Measurements from ENCODE around the gene C1orf198. TPM values are rescaled to one million over a fixed set of nuclear protein-coding genes. Genes with fewer than 3 reads are reported as not detected.

The C1orf198 gene
- polyA plus RNA-seq, 1 donor (not counting 4 experiments of a cell fraction or from before 2014, with no cell fraction given) = 6.8 TPM

DNA sequence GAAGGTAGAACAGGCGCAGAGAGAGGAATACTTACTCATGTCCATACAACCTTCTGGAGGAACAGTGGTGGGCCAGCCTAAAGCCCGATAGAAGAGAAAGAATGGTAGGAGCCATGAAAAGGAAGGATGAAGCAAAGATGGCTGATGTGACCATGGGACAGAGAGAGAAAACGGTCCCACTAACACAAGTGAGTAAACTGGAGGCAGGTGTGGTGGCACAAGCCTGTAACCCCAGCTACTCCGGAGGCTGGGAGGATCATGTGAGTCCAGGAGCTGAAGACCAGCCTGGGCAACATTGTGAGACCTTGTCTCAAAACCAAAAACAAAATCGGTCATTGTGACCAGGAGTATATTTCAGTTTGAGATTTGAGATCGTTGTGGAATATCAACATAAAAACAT, 49.4 kb downstream of the C1orf198 start:
- DNase-seq (ENCODE audit: low read depth, low spot score) = no peak
- H2AFZ ChIP-seq (ENCODE audit: control insufficient read depth, low read length) = no peak overlapping the region

DNA sequence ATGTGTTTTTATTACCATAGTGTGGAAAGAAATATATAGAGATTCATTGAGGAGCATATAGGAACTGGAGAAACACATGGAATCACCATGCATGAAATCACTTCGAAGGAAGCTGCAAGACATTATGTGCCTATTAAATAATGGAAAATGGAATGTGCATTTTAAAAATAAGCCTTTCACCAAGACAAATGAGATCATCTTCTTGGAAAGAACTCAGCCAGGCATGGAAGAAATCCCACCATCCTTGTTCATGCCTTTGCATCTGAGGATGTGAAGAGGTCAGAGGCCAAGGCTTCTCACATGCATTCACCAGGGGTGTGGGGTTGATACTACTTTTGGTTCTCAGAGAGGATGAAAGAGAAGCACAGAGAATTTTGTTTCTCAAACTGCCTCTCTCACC, 50.0 kb downstream of the C1orf198 start:
- DNase-seq (ENCODE audit: low read depth, low spot score) (no peak), FAIRE-seq (no peak)
- Histone ChIP-seq H3K36me3 (ENCODE audit: control insufficient read depth in 2 of 2, extremely low read depth in 1 of 2, insufficient read depth in 2 of 2, low read length in 2 of 2) (no peaks in the 10 kb centered on the region), H3K9me3 (ENCODE audit: control insufficient read depth, low read depth, low read length) (no peaks in the 10 kb centered on the region), H4K20me1 (ENCODE audit: control insufficient read depth, extremely low read depth, insufficient read depth, low read length) (no peaks in the 10 kb centered on the region), H3K27ac (ENCODE audit: control insufficient read depth, insufficient read depth, low read length) (no peak overlapping the region), H3K4me3 (ENCODE audit: control insufficient read depth in 2 of 3, extremely low read depth in 1 of 3, insufficient read depth in 2 of 3, low read depth in 1 of 3, low read length in 3 of 3) (no peak overlapping the region), H3K79me2 (ENCODE audit: control insufficient read depth, insufficient read depth, low read length) (no peaks in the 10 kb centered on the region), H3K9me1 (ENCODE audit: control insufficient read depth, extremely low read depth, insufficient read depth, low read length) (no peaks in the 10 kb centered on the region), H3K27me3 (ENCODE audit: control insufficient read depth, extremely low read depth, insufficient read depth, low read length) (peaks cover 3% of the 10 kb centered on the region), H3K9ac (ENCODE audit: control insufficient read depth, extremely low read depth, insufficient read depth, low read length) (no peak overlapping the region), H3K4me2 (ENCODE audit: control insufficient read depth, extremely low read depth, insufficient read depth, low read depth, low read length) (no peak overlapping the region), H2AFZ (ENCODE audit: control insufficient read depth, low read length) (no peak overlapping the region), H3K4me1 (ENCODE audit: control insufficient read depth, extremely low read depth, insufficient read depth, low read length) (no peaks in the 10 kb centered on the region)
- dilution Hi-C loops (cut with MboI; ENCODE audit: extremely low pct_ligation_motif_present, low sequenced_read_pairs) = no loop called here
- TF ChIP-seq, protein P1, sequence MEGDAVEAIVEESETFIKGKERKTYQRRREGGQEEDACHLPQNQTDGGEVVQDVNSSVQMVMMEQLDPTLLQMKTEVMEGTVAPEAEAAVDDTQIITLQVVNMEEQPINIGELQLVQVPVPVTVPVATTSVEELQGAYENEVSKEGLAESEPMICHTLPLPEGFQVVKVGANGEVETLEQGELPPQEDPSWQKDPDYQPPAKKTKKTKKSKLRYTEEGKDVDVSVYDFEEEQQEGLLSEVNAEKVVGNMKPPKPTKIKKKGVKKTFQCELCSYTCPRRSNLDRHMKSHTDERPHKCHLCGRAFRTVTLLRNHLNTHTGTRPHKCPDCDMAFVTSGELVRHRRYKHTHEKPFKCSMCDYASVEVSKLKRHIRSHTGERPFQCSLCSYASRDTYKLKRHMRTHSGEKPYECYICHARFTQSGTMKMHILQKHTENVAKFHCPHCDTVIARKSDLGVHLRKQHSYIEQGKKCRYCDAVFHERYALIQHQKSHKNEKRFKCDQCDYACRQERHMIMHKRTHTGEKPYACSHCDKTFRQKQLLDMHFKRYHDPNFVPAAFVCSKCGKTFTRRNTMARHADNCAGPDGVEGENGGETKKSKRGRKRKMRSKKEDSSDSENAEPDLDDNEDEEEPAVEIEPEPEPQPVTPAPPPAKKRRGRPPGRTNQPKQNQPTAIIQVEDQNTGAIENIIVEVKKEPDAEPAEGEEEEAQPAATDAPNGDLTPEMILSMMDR (optimal IDR thresholded peaks at IDR 0.05 in 1 of 3, IDR thresholded peaks at IDR 0.05 in 1 of 3, conservative IDR thresholded peaks at IDR 0.05 in 1 of 3; ENCODE audit: extremely low read depth in 1 of 3, insufficient read depth in 2 of 3, low read length in 3 of 3) = no peak
- TF ChIP-seq EZH2 (IDR thresholded peaks at IDR 0.05; ENCODE audit: low read length) = no peak

More for the DNA sequence above, 49.4 kb downstream of the C1orf198 start:
- Histone ChIP-seq H3K27ac (ENCODE audit: control insufficient read depth, insufficient read depth, low read length) (no peak overlapping the region), H3K9me1 (ENCODE audit: control insufficient read depth, extremely low read depth, insufficient read depth, low read length) (no peaks in the 10 kb centered on the region), H3K79me2 (ENCODE audit: control insufficient read depth, insufficient read depth, low read length) (no peaks in the 10 kb centered on the region), H3K27me3 (ENCODE audit: control insufficient read depth, extremely low read depth, insufficient read depth, low read length) (peaks cover 3% of the 10 kb centered on the region), H3K36me3 (ENCODE audit: control insufficient read depth in 2 of 2, extremely low read depth in 1 of 2, insufficient read depth in 2 of 2, low read length in 2 of 2) (no peaks in the 10 kb centered on the region), H4K20me1 (ENCODE audit: control insufficient read depth, extremely low read depth, insufficient read depth, low read length) (no peaks in the 10 kb centered on the region), H3K4me3 (ENCODE audit: control insufficient read depth in 2 of 3, extremely low read depth in 1 of 3, insufficient read depth in 2 of 3, low read depth in 1 of 3, low read length in 3 of 3) (no peak overlapping the region), H3K9me3 (ENCODE audit: control insufficient read depth, low read depth, low read length) (no peaks in the 10 kb centered on the region), H3K4me2 (ENCODE audit: control insufficient read depth, extremely low read depth, insufficient read depth, low read depth, low read length) (no peak overlapping the region), H3K4me1 (ENCODE audit: control insufficient read depth, extremely low read depth, insufficient read depth, low read length) (no peaks in the 10 kb centered on the region), H3K9ac (ENCODE audit: control insufficient read depth, extremely low read depth, insufficient read depth, low read length) (no peak overlapping the region)
- dilution Hi-C loops (cut with MboI; ENCODE audit: extremely low pct_ligation_motif_present, low sequenced_read_pairs) = no loop called here
- no peak for TF ChIP-seq EZH2 (IDR thresholded peaks at IDR 0.05; ENCODE audit: low read length)
- TF ChIP-seq, protein P1 (optimal IDR thresholded peaks at IDR 0.05 in 1 of 3, IDR thresholded peaks at IDR 0.05 in 1 of 3, conservative IDR thresholded peaks at IDR 0.05 in 1 of 3; ENCODE audit: extremely low read depth in 1 of 3, insufficient read depth in 2 of 3, low read length in 3 of 3) = no peak
- no peak for FAIRE-seq

Data from keratinocyte (primary cell).